ENCODE data around the gene LYSMD1.

DNA sequence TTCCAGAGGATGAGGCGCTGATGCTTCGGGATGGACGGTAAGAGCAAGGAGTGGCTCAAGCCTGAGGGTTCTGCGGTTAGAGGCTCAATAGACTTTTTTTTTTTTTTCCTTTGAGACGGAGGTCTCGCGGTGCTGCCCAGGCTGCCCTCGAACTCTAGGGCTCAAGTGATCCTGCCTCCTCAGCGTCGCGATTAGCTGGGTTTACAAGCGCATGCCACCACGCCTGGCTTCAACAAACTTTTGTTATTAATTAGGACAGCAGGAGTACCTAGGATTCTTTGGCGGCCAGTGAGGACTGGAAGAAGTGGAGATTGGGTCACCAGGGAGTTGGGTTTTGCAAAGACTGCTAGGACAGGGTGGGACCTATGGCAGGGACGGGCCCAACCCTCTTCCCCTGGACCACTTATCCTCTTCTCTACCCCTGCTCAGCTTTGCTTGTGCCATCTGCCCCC is 829 bp upstream of the LYSMD1 start:
- TF ChIP-seq, protein P1, sequence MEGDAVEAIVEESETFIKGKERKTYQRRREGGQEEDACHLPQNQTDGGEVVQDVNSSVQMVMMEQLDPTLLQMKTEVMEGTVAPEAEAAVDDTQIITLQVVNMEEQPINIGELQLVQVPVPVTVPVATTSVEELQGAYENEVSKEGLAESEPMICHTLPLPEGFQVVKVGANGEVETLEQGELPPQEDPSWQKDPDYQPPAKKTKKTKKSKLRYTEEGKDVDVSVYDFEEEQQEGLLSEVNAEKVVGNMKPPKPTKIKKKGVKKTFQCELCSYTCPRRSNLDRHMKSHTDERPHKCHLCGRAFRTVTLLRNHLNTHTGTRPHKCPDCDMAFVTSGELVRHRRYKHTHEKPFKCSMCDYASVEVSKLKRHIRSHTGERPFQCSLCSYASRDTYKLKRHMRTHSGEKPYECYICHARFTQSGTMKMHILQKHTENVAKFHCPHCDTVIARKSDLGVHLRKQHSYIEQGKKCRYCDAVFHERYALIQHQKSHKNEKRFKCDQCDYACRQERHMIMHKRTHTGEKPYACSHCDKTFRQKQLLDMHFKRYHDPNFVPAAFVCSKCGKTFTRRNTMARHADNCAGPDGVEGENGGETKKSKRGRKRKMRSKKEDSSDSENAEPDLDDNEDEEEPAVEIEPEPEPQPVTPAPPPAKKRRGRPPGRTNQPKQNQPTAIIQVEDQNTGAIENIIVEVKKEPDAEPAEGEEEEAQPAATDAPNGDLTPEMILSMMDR (IDR thresholded peaks at IDR 0.05; ENCODE audit: insufficient read depth, low read length) = no peak
- no peak for TF ChIP-seq POLR2AphosphoS5 (IDR thresholded peaks at IDR 0.05; ENCODE audit: low read depth)
